GM12878 (cell line): ENCODE measurements around the gene FERMT2. TPM values are rescaled to one million over a fixed set of nuclear protein-coding genes. Genes with fewer than 3 reads are reported as not detected.

Experiments used
- ATAC-seq: fragments of 200-7000 bp; cut with Tn5 transposase; 3 replicates; pipeline ENCODE4 v1.9.1; 2020; ENCODE audit warnings: mild to moderate bottlenecking, moderate library complexity
- BruUV-seq: library from RNA; stranded (reverse); fragments of 400-500 nt; replicated peaks from 2 replicates; lab custom pipeline; 2021; lab: Mats Ljungman, UMichigan
- CTCF ChIA-PET: fragments of 300-600 bp; sonication (Branson Sonifier 250); formaldehyde crosslinking; extraction: SDS; loops from one replicate; lab custom pipeline; 2021; ENCODE audit warnings: inconsistent platforms; lab: Yijun Ruan, JAX
- POLR2A ChIA-PET: fragments of 350-600 bp; formaldehyde crosslinking; extraction: SDS; loops from one replicate; lab custom pipeline; 2021; ENCODE audit warnings: inconsistent platforms; lab: Charles Lee
- RAD21 ChIA-PET: fragments of 300-600 bp; sonication (Branson Sonifier 250); formaldehyde crosslinking; loops from one replicate; lab custom pipeline; 2023; ENCODE audit warnings: antibody characterized with exemption; ENCODE audit not compliant: unreplicated experiment; lab: Charles Lee
- SMC1A ChIA-PET: fragments of 300-600 bp; sonication (Branson Sonifier 250); formaldehyde crosslinking; loops from one replicate; lab custom pipeline; 2023; ENCODE audit not compliant: unreplicated experiment, uncharacterized antibody; lab: Charles Lee
- DNase-seq: peaks from one replicate; pipeline ENCODE4 v3.0.0-alpha.2; 2011; ENCODE audit warnings: low read depth, low spot score
- FAIRE-seq: peaks from 3 replicates; lab custom pipeline; 2011; peaks lifted over from hg19 to GRCh38; lab: Jason Lieb, UNC
- H2AFZ ChIP-seq: 2 replicates; pipeline ENCODE4 v1.6.0; 2011; ENCODE audit warnings: low read depth, low read length, control low read depth; ENCODE audit not compliant: control insufficient read depth
- H3K27ac ChIP-seq: 2 replicates; pipeline ENCODE4 v1.5.1; 2011; ENCODE audit warnings: control low read depth; ENCODE audit not compliant: control insufficient read depth, insufficient read depth
- H3K27me3 ChIP-seq, 2 experiments: replicated peaks in 1 of 2; 2 replicates each; pipeline versions ENCODE4 v1.6.0 to v1.6.1; 2011; ENCODE audit warnings: low read length in 1 of 2; ENCODE audit not compliant: control insufficient read depth in 2 of 2, insufficient read depth in 2 of 2
- H3K36me3 ChIP-seq, 2 experiments: 2 replicates each; pipeline ENCODE4 v1.5.1; 2011; ENCODE audit warnings: low read length in 1 of 2; ENCODE audit not compliant: control insufficient read depth in 2 of 2, insufficient read depth in 2 of 2
- H3K4me1 ChIP-seq: 2 replicates; pipeline ENCODE4 v1.6.1; 2011; ENCODE audit warnings: mild to moderate bottlenecking, low read length, moderate library complexity, mixed read lengths; ENCODE audit not compliant: control insufficient read depth, insufficient read depth
- H3K4me2 ChIP-seq: 2 replicates; pipeline ENCODE4 v1.6.0; 2011; ENCODE audit warnings: control low read depth; ENCODE audit not compliant: control insufficient read depth, insufficient read depth
- H3K4me3 ChIP-seq: fragments of 200-600 bp; sonication (generic); 2 replicates; pipeline ENCODE4 v1.5.1; 2016
- H3K79me2 ChIP-seq: 2 replicates; pipeline ENCODE4 v1.6.0; 2011; ENCODE audit warnings: low read length; ENCODE audit not compliant: control insufficient read depth, insufficient read depth
- H3K9ac ChIP-seq: 2 replicates; pipeline ENCODE4 v1.8.0; 2011; ENCODE audit warnings: low read length, control low read depth, mixed read lengths; ENCODE audit not compliant: control insufficient read depth, insufficient read depth
- H3K9me3 ChIP-seq: replicated peaks from 3 replicates; pipeline ENCODE4 v1.5.1; 2011; ENCODE audit warnings: mild to moderate bottlenecking, low read length; ENCODE audit not compliant: control insufficient read depth, insufficient read depth
- H4K20me1 ChIP-seq: 2 replicates; pipeline ENCODE4 v1.6.0; 2011; ENCODE audit not compliant: control insufficient read depth, insufficient read depth
- BHLHE40 ChIP-seq, 2 experiments: fragments of 450-650 bp in 1 of 2; IDR thresholded peaks; 2 replicates each; pipeline ENCODE4 v1.6.1; 2011 to 2017; ENCODE audit warnings: low read depth in 2 of 2, borderline replicate concordance in 1 of 2, improper control_type of control experiment in 1 of 2, low read length in 1 of 2, mild to moderate bottlenecking in 1 of 2
- ELK1 ChIP-seq: IDR thresholded peaks from 2 replicates; pipeline ENCODE4 v1.6.1; 2012; ENCODE audit warnings: low read depth, low read length, improper control_type of control experiment
- KLF5 ChIP-seq: fragments of 450-650 bp; IDR thresholded peaks from 2 replicates; pipeline ENCODE4 v1.6.1; 2014; ENCODE audit warnings: mild to moderate bottlenecking; ENCODE audit not compliant: partially characterized antibody
- PML ChIP-seq: IDR thresholded peaks from 2 replicates; pipeline ENCODE4 v1.6.1; 2012; ENCODE audit warnings: low read length, inconsistent platforms
- SIN3A ChIP-seq: IDR thresholded peaks from 2 replicates; pipeline ENCODE4 v1.6.1; 2012; ENCODE audit warnings: low read depth, low read length, improper control_type of control experiment
- STAT1 ChIP-seq: fragments of 450-650 bp; conservative IDR thresholded peaks from 2 replicates; pipeline ENCODE4 v1.6.1; 2014; ENCODE audit warnings: antibody characterized with exemption, mild to moderate bottlenecking
- WGBS: methylation state at CpG from one replicate; pipeline ENCODE4 v1.1.6; 2016; ENCODE audit warnings: low lambda C conversion rate; ENCODE audit not compliant: insufficient replicate concordance, insufficient coverage; ENCODE audit errors: missing lambda C conversion rate; 5-methylcytosine and 5-hydroxymethylcytosine counted together
- in situ Hi-C: fragments of 300-500 bp; cut with MboI; formaldehyde crosslinking; loops from 9 replicates; pipeline ENCODE4 v1.14.3; 2018; ENCODE audit warnings: mixed read lengths
- intact Hi-C: fragments of 100-400 bp; cut with micrococcal nuclease; formaldehyde crosslinking; loops from one replicate; pipeline ENCODE4 v1.14.2; 2022; ENCODE audit not compliant: unreplicated experiment
- polyA plus RNA-seq, 11 experiments: library from polyadenylated mRNA; depleted of rRNA in 4 of 11; unstranded in 6 of 11; stranded (reverse) in 5 of 11; fragments of >200 nt; fragmentation: Nextera tagmentation in 4 of 11; fragmentation: Illumina TruSeq in 1 of 11; extraction: Ambion mirVana in 4 of 11; extraction: Trizol in 1 of 11; gene quantifications; 1 replicate in 1 of 11; 2 replicates in 10 of 11; pipeline versions ENCODE4 v1.2.1 to v1.2.3, GENCODE V29; 2011 to 2016; ENCODE audit warnings: inconsistent platforms in 2 of 11, missing spikeins in 2 of 11, low read depth in 1 of 11
- total RNA-seq, 4 experiments: library from RNA; depleted of rRNA in 3 of 4; stranded (reverse); fragments of >200 nt in 3 of 4; fragmentation: Illumina TruSeq in 1 of 4; extraction: Trizol in 1 of 4; gene quantifications; 2 replicates each; pipeline versions ENCODE4 v1.2.1 to v1.2.3, GENCODE V29; 2013 to 2021

The FERMT2 gene
- total and polyA plus RNA-seq, 10 of the 15 experiments (the other 5 are each of a cell fraction or from before 2014, with no cell fraction given), result 4.9 to 35.5 (median 19.5) TPM

GRCh38 chr14:52846591-52846990 is 104.3 kb downstream of the FERMT2 start:
- Histone ChIP-seq H3K4me2 (no peak overlapping the region), H3K4me1 (no peaks in the 10 kb centered on the region), H3K36me3 (no peaks in the 10 kb centered on the region), H4K20me1 (no peaks in the 10 kb centered on the region), H2AFZ (no peak overlapping the region), H3K4me3 (no peak overlapping the region), H3K27ac (no peak overlapping the region), H3K27me3 (no peaks in the 10 kb centered on the region), H3K9me3 (no peaks in the 10 kb centered on the region), H3K79me2 (no peaks in the 10 kb centered on the region), H3K9ac (no peak overlapping the region)
- ATAC-seq, result no peak
- TF ChIP-seq STAT1, result no peak
- SMC1A ChIA-PET, result interaction anchor here (0.6 to 1.3 kb wide), 4 partner anchors 10 to 220 kb away, joined by 3 to 4 read pairs (median 3); no protein-coding TSS in a partner anchor
- intact Hi-C loops (no loop called here), in situ Hi-C loops (no loop called here)
- WGBS, result 38% methylated on average over 5 of the region's 5 CpGs
- CTCF ChIA-PET, result interaction anchor here (2.9 kb wide), 1 partner anchor 22 kb away, joined by 14 read pairs; no protein-coding TSS in a partner anchor
- no TSS peak for BruUV-seq
- DNase-seq, result no peak
- POLR2A ChIA-PET, result interaction anchor here (0.6 kb wide), 1 partner anchor 910 kb away, joined by 3 read pairs; no protein-coding TSS in a partner anchor
- RAD21 ChIA-PET, result interaction anchor here (0.7 kb wide), 1 partner anchor 102 kb away, joined by 3 read pairs; no protein-coding TSS in a partner anchor
- FAIRE-seq, result no peak

- ATAC-seq (no peak), DNase-seq (no peak), FAIRE-seq (no peak)
- H3K4me1 ChIP-seq, result no peaks in the 10 kb centered on the region
- no peaks in the 10 kb centered on the region for H3K9me3 ChIP-seq
- CTCF ChIA-PET, result interaction anchor here (1.5 to 2.9 kb wide), 2 partner anchors 11 to 21 kb away, joined by 4 to 14 read pairs; no protein-coding TSS in a partner anchor
- H3K4me2 ChIP-seq, result no peak overlapping the region
- in situ Hi-C loops (no loop called here), intact Hi-C loops (no loop called here)
- H3K79me2 ChIP-seq, result no peaks in the 10 kb centered on the region
- no peaks in the 10 kb centered on the region for H3K27me3 ChIP-seq
- H2AFZ ChIP-seq, result no peak overlapping the region
- no peak overlapping the region for H3K27ac ChIP-seq
- no TSS peak for BruUV-seq
- POLR2A ChIA-PET, result no interaction called here
- no peak overlapping the region for H3K9ac ChIP-seq
- SMC1A ChIA-PET, result interaction anchor here (0.6 to 1.1 kb wide), 3 partner anchors 113 to 462 kb away, joined by 3 read pairs; no protein-coding TSS in a partner anchor
- no peak overlapping the region for H3K4me3 ChIP-seq
- RAD21 ChIA-PET, result interaction anchor here (1.1 kb wide), 1 partner anchor 17 kb away, joined by 4 read pairs; no protein-coding TSS in a partner anchor
- no peaks in the 10 kb centered on the region for H3K36me3 ChIP-seq
- H4K20me1 ChIP-seq, result no peaks in the 10 kb centered on the region
- TF ChIP-seq ELK1, result no peak
- no peak for TF ChIP-seq BHLHE40 (IDR thresholded peaks at IDR 0.05; ENCODE audit: borderline replicate concordance in 1 of 2, low read depth in 2 of 2, low read length in 1 of 2)
- no peak for TF ChIP-seq PML
- no peak for TF ChIP-seq SIN3A
- TF ChIP-seq KLF5, result no peak
- WGBS, result 35% methylated on average over 5 of the region's 5 CpGs
Measured at GRCh38 chr14:52845081-52845480, 105.8 kb downstream of the FERMT2 start.
